Smooth muscle cell (in vitro differentiated cells): ENCODE data around the gene PRDM5. TPM values are rescaled to one million over a fixed set of nuclear protein-coding genes. Genes with fewer than 3 reads are reported as not detected.

ENCODE experiments used
- DNase-seq: peaks from one replicate; lab custom pipeline; 2025; ENCODE audit not compliant: unreplicated experiment; lab: John Stamatoyannopoulos, UW
- H2AFZ ChIP-seq: fragments of 200-600 bp; sonication (generic); 2 replicates; pipeline ENCODE4 v1.6.0; 2016; ENCODE audit warnings: antibody characterized with exemption, low read depth, mild to moderate bottlenecking
- H3F3A ChIP-seq: fragments of 200-600 bp; sonication (generic); 2 replicates; pipeline ENCODE4 v1.6.0; 2017; ENCODE audit warnings: antibody characterized with exemption, low read depth
- H3K27ac ChIP-seq: fragments of 200-600 bp; sonication (generic); 2 replicates; pipeline ENCODE4 v1.5.1; 2016; ENCODE audit warnings: low read depth, mild to moderate bottlenecking
- H3K27me3 ChIP-seq: fragments of 200-600 bp; sonication (generic); 2 replicates; pipeline ENCODE4 v1.6.1; 2016; ENCODE audit warnings: low read depth, mild to moderate bottlenecking
- H3K36me3 ChIP-seq: fragments of 200-600 bp; sonication (generic); 2 replicates; pipeline ENCODE4 v1.5.1; 2016; ENCODE audit warnings: low read depth
- H3K4me1 ChIP-seq: fragments of 200-600 bp; sonication (generic); 2 replicates; pipeline ENCODE4 v1.5.1; 2016; ENCODE audit warnings: low read depth
- H3K4me2 ChIP-seq: fragments of 200-600 bp; sonication (generic); 2 replicates; pipeline ENCODE4 v1.6.0; 2016; ENCODE audit warnings: mild to moderate bottlenecking
- H3K4me3 ChIP-seq: fragments of 200-600 bp; sonication (generic); 2 replicates; pipeline ENCODE4 v1.5.1; 2016; ENCODE audit warnings: mild to moderate bottlenecking
- H3K79me2 ChIP-seq: fragments of 200-600 bp; sonication (generic); 2 replicates; pipeline ENCODE4 v1.6.0; 2016; ENCODE audit warnings: low read depth, mild to moderate bottlenecking
- H3K9ac ChIP-seq: fragments of 200-600 bp; sonication (generic); 2 replicates; pipeline ENCODE4 v1.6.0; 2016; ENCODE audit warnings: low read depth
- H3K9me3 ChIP-seq: fragments of 200-600 bp; sonication (generic); replicated peaks from 2 replicates; pipeline ENCODE4 v1.5.1; 2016; ENCODE audit warnings: low read depth
- H4K20me1 ChIP-seq: fragments of 200-600 bp; sonication (generic); 2 replicates; pipeline ENCODE4 v1.6.0; 2016; ENCODE audit warnings: low read depth
- CTCF ChIP-seq: fragments of 200-600 bp; sonication (generic); IDR thresholded peaks from 2 replicates; pipeline ENCODE4 v1.5.1; 2017; ENCODE audit warnings: borderline replicate concordance, mild to moderate bottlenecking, antibody characterized with exemption; ENCODE audit not compliant: insufficient read depth, poor library complexity, severe bottlenecking
- WGBS: methylation state at CpG from one replicate; pipeline ENCODE4 v1.1.7; 2016; ENCODE audit warnings: low lambda C conversion rate; 5-methylcytosine and 5-hydroxymethylcytosine counted together
- polyA plus RNA-seq: library from polyadenylated mRNA; unstranded; fragments of >200 nt; fragmentation: Nextera tagmentation; extraction: Ambion mirVana; gene quantifications from 2 replicates; pipeline ENCODE4 v1.2.1, GENCODE V29; 2016
- total RNA-seq: library from RNA; depleted of rRNA; stranded (reverse); fragments of >200 nt; gene quantifications from 2 replicates; pipeline ENCODE4 v1.2.3, GENCODE V29; 2014

The PRDM5 gene
- total and polyA plus RNA-seq, 2 experiments from 2014 or later, result 3.3 to 8.6 TPM

DNA sequence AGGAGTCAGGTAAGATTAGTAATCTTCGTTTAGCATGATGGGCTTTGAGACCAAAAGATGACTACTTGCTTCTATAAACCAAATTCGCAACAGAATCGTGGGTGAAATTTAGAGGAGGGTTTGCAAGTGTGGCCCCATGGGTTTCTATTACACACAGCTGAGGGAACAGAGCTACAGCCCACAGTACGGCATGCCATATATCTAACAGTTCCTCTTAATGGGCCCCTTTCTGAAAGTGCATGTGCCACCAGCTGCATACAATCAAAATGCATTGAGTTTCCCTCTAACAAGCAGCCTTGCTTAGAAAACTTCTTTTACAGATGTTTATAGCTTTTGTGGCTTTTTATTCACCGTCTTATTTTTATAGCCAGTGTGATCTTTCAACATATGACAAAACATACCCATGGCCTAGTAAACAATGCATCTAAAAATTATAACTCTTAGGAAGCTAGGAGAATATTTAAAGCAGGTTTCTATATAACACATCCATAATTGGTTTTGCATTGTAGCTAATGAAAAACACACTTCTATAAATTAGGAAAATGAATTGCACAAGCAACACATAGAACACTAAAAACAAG, 202.1 kb downstream of the PRDM5 start:
- H3K27me3 ChIP-seq, result no peaks in the 10 kb centered on the region
- no peak overlapping the region for H2AFZ ChIP-seq
- H3K27ac ChIP-seq, result no peak overlapping the region
- no peak for DNase-seq
- H3K9me3 ChIP-seq, result no peaks in the 10 kb centered on the region
- no peaks in the 10 kb centered on the region for H3K36me3 ChIP-seq
- H3K4me1 ChIP-seq, result no peaks in the 10 kb centered on the region
- H3F3A ChIP-seq, result no peaks in the 10 kb centered on the region
- no peaks in the 10 kb centered on the region for H4K20me1 ChIP-seq
- no peak for TF ChIP-seq CTCF
- H3K4me2 ChIP-seq, result no peak overlapping the region
- H3K4me3 ChIP-seq, result no peak overlapping the region
- H3K79me2 ChIP-seq, result no peaks in the 10 kb centered on the region
- WGBS, result 80% methylated on average over 5 of the region's 5 CpGs
- H3K9ac ChIP-seq, result no peak overlapping the region

DNA sequence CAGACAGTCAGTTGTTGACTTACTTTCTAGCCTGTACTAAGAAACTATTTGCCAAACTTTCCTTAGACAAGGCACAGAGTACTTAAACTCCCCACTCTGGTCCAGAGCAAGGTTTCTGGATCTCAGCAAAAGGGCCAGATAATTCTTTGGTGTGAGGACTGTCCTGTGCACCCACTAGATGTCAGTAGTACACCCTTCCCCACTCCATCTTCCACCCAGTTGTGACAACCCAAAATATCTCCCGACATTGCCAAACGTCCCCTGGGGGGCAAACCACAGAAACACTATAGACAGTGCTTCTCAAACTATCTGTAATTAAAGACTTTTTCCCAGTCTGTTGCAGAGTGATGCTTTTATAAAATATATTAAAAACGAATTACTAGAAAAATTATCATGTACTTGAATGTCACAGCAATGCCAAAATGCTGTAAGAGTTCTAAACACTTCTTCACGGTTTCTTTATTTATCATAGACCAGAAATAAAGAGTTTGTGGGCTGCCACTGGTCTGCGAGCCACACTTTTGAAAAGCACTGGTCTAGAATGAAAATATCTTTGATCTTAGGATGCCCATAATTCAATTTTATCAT, 203.5 kb downstream of the PRDM5 start:
- WGBS, result 36% methylated on average over 5 of the region's 5 CpGs
- Histone ChIP-seq H3K4me2 (peak overlapping the region; percentile 52), H2AFZ (no peak overlapping the region), H4K20me1 (no peaks in the 10 kb centered on the region), H3K9ac (no peak overlapping the region), H3K4me3 (no peak overlapping the region), H3K79me2 (no peaks in the 10 kb centered on the region), H3K27me3 (no peaks in the 10 kb centered on the region), H3K27ac (no peak overlapping the region), H3K4me1 (no peaks in the 10 kb centered on the region), H3K9me3 (no peaks in the 10 kb centered on the region), H3F3A (no peaks in the 10 kb centered on the region), H3K36me3 (no peaks in the 10 kb centered on the region)
- TF ChIP-seq CTCF, result peak; percentile 58
- no peak for DNase-seq

GRCh38 chr4:120716346-120716745, 206.2 kb downstream of the PRDM5 start:
- TF ChIP-seq CTCF, result no peak
- DNase-seq, result no peak
- Histone ChIP-seq H3F3A (no peaks in the 10 kb centered on the region), H3K9me3 (no peaks in the 10 kb centered on the region), H3K79me2 (no peaks in the 10 kb centered on the region), H3K36me3 (no peaks in the 10 kb centered on the region), H3K4me1 (no peaks in the 10 kb centered on the region), H3K9ac (no peak overlapping the region), H3K4me3 (no peak overlapping the region), H3K27me3 (no peaks in the 10 kb centered on the region), H3K4me2 (no peak overlapping the region), H2AFZ (no peak overlapping the region), H3K27ac (no peak overlapping the region), H4K20me1 (no peaks in the 10 kb centered on the region)
- 100% methylated on average over 1 of the region's 1 CpG for WGBS
